Mesendoderm (in vitro differentiated cells): ENCODE measurements around the gene ARSB.
A peak's percentile ranks its signal among the peaks of the same experiment; 100 is the strongest.

Experiments
- DNase-seq: peaks from one replicate; pipeline ENCODE4 v3.0.0; 2013
- H2AK5ac ChIP-seq: 2 replicates; pipeline ENCODE4 v1.6.1; 2013; ENCODE audit warnings: low read length, inconsistent platforms
- H2BK120ac ChIP-seq: 2 replicates; pipeline ENCODE4 v1.6.1; 2013; ENCODE audit warnings: low read depth, mild to moderate bottlenecking, low read length, moderate library complexity, mixed read lengths
- H2BK15ac ChIP-seq: replicated peaks from 2 replicates; pipeline ENCODE4 v1.6.1; 2013; ENCODE audit warnings: low read depth, mild to moderate bottlenecking, moderate library complexity
- H2BK5ac ChIP-seq: 2 replicates; pipeline ENCODE4 v1.6.1; 2013; ENCODE audit warnings: low read length, inconsistent platforms
- H3K18ac ChIP-seq: 2 replicates; pipeline ENCODE4 v1.6.1; 2013; ENCODE audit warnings: mild to moderate bottlenecking, low read length, mixed read lengths
- H3K23ac ChIP-seq: one replicate; pipeline ENCODE4 v1.6.1; 2013; ENCODE audit warnings: low read length
- H3K27ac ChIP-seq: 2 replicates; pipeline ENCODE4 v1.5.1; 2013; ENCODE audit warnings: low read depth, mild to moderate bottlenecking, inconsistent platforms, low read length, moderate library complexity
- H3K27me3 ChIP-seq: 2 replicates; pipeline ENCODE4 v1.6.1; 2013; ENCODE audit warnings: low read length, control low read depth, mild to moderate bottlenecking, inconsistent platforms; ENCODE audit not compliant: insufficient read depth, poor library complexity
- H3K36me3 ChIP-seq: 2 replicates; pipeline ENCODE4 v1.6.1; 2013; ENCODE audit warnings: low read length, inconsistent platforms; ENCODE audit not compliant: control insufficient read depth, insufficient read depth
- H3K4ac ChIP-seq: one replicate; pipeline ENCODE4 v1.6.1; 2013; ENCODE audit warnings: low read depth, mild to moderate bottlenecking, low read length, moderate library complexity
- H3K4me1 ChIP-seq: 2 replicates; pipeline ENCODE4 v1.6.1; 2013; ENCODE audit warnings: low read depth, low read length, inconsistent platforms; ENCODE audit not compliant: control insufficient read depth
- H3K4me2 ChIP-seq: 2 replicates; pipeline ENCODE4 v1.6.1; 2013; ENCODE audit warnings: low read length
- H3K4me3 ChIP-seq: 2 replicates; pipeline ENCODE4 v1.5.1; 2013; ENCODE audit warnings: mild to moderate bottlenecking, low read length
- H3K56ac ChIP-seq: one replicate; pipeline ENCODE4 v1.6.1; 2013; ENCODE audit warnings: low read length
- H3K79me1 ChIP-seq: 2 replicates; pipeline ENCODE4 v1.6.1; 2013; ENCODE audit warnings: low read length, inconsistent platforms
- H3K79me2 ChIP-seq: 2 replicates; pipeline ENCODE4 v1.6.1; 2013; ENCODE audit warnings: mild to moderate bottlenecking, low read length; ENCODE audit not compliant: control insufficient read depth, insufficient read depth
- H3K9ac ChIP-seq: 2 replicates; pipeline ENCODE4 v1.6.1; 2013; ENCODE audit warnings: low read length, inconsistent platforms
- H4K5ac ChIP-seq: one replicate; pipeline ENCODE4 v1.6.1; 2013; ENCODE audit warnings: low read length
- H4K8ac ChIP-seq: one replicate; pipeline ENCODE4 v1.6.1; 2013; ENCODE audit warnings: low read depth, mild to moderate bottlenecking, control low read depth, low read length, moderate library complexity
- WGBS: extraction: QIAGEN DNeasy Blood & Tissue Kit; methylation state at CpG from one replicate; pipeline ENCODE4 v1.1.7; 2013; ENCODE audit warnings: low lambda C conversion rate, missing lambda C conversion rate; ENCODE audit not compliant: insufficient coverage; ENCODE audit errors: extremely low coverage; 5-methylcytosine and 5-hydroxymethylcytosine counted together

ARSB gene

DNA sequence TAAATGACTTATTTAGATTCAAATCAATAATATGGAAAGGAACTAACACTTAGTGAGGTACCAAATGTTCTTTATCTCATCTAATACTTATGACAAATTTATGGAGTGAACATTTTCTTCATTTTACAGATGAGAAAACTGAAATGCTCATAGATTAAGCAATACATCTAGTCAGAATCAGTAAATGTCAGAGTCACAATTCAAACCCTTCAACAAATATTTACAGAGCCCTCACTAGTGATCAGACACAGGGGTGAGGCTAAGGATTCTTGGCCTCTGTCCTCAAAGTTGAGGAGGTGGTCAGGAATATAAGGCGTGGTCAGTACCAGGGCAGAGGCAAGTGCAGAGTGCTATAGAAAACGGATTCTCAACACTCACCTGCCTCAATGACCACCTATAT, 29.5 kb upstream of the ARSB start:
- no CpG with 5 or more reads among the region's 2 CpGs for WGBS

GRCh38 chr5:79011869-79012268, 26.8 kb upstream of the ARSB start:
- H2AK5ac ChIP-seq, result no peak overlapping the region
- H3K23ac ChIP-seq, result no peak overlapping the region
- no peaks in the 10 kb centered on the region for H3K27me3 ChIP-seq
- no peaks in the 10 kb centered on the region for H3K79me2 ChIP-seq
- no peak overlapping the region for H3K18ac ChIP-seq
- no peaks in the 10 kb centered on the region for H3K4me1 ChIP-seq
- H3K4me3 ChIP-seq, result no peak overlapping the region
- H4K8ac ChIP-seq, result no peak overlapping the region
- no peak overlapping the region for H3K9ac ChIP-seq
- H3K4ac ChIP-seq, result no peak overlapping the region
- H2BK120ac ChIP-seq, result no peak overlapping the region
- H3K27ac ChIP-seq, result no peak overlapping the region
- H3K4me2 ChIP-seq, result no peak overlapping the region
- no peak overlapping the region for H2BK5ac ChIP-seq
- H4K5ac ChIP-seq, result no peak overlapping the region
- DNase-seq, result no peak
- H3K36me3 ChIP-seq, result no peaks in the 10 kb centered on the region
- H2BK15ac ChIP-seq, result no peak overlapping the region
- H3K79me1 ChIP-seq, result no peaks in the 10 kb centered on the region
- no peak overlapping the region for H3K56ac ChIP-seq

More for the DNA sequence above, 29.5 kb upstream of the ARSB start:
- no peaks in the 10 kb centered on the region for H3K79me2 ChIP-seq
- H3K36me3 ChIP-seq, result no peaks in the 10 kb centered on the region
- H2BK120ac ChIP-seq, result no peak overlapping the region
- H3K79me1 ChIP-seq, result no peaks in the 10 kb centered on the region
- H3K4me3 ChIP-seq, result no peak overlapping the region
- no peak overlapping the region for H3K18ac ChIP-seq
- H3K27ac ChIP-seq, result no peak overlapping the region
- H2AK5ac ChIP-seq, result no peak overlapping the region
- no peak overlapping the region for H3K4ac ChIP-seq
- H3K4me1 ChIP-seq, result no peaks in the 10 kb centered on the region
- no peak overlapping the region for H2BK15ac ChIP-seq
- H3K9ac ChIP-seq, result no peak overlapping the region
- no peaks in the 10 kb centered on the region for H3K27me3 ChIP-seq
- H3K56ac ChIP-seq, result no peak overlapping the region
- H2BK5ac ChIP-seq, result no peak overlapping the region
- no peak for DNase-seq
- no peak overlapping the region for H4K5ac ChIP-seq
- H4K8ac ChIP-seq, result no peak overlapping the region
- H3K23ac ChIP-seq, result no peak overlapping the region
- H3K4me2 ChIP-seq, result no peak overlapping the region

- Histone ChIP-seq H3K4ac (no peak overlapping the region), H3K27ac (no peak overlapping the region), H3K4me3 (no peak overlapping the region), H3K4me2 (no peak overlapping the region), H3K23ac (no peak overlapping the region), H2BK120ac (no peak overlapping the region), H3K36me3 (no peaks in the 10 kb centered on the region), H3K4me1 (no peaks in the 10 kb centered on the region), H2BK15ac (no peak overlapping the region), H3K56ac (no peak overlapping the region), H2AK5ac (no peak overlapping the region), H3K18ac (no peak overlapping the region), H3K9ac (no peak overlapping the region), H3K79me1 (no peaks in the 10 kb centered on the region), H3K27me3 (no peaks in the 10 kb centered on the region), H2BK5ac (no peak overlapping the region), H4K8ac (no peak overlapping the region), H3K79me2 (no peaks in the 10 kb centered on the region), H4K5ac (no peak overlapping the region)
- peak; percentile 6 for DNase-seq
- WGBS, result no CpG with 5 or more reads among the region's 1 CpG
Observed at GRCh38 chr5:79011219-79011836, 26.2 kb upstream of the ARSB start.

GRCh38 chr5:79008362-79008761, 23.3 kb upstream of the ARSB start:
- no peaks in the 10 kb centered on the region for H3K27me3 ChIP-seq
- no peak overlapping the region for H2BK120ac ChIP-seq
- no peak overlapping the region for H3K4ac ChIP-seq
- no peak overlapping the region for H3K9ac ChIP-seq
- no peak overlapping the region for H3K18ac ChIP-seq
- no peak for DNase-seq
- no peak overlapping the region for H3K27ac ChIP-seq
- no peaks in the 10 kb centered on the region for H3K4me1 ChIP-seq
- H2BK5ac ChIP-seq, result no peak overlapping the region
- H3K4me2 ChIP-seq, result no peak overlapping the region
- no peak overlapping the region for H2AK5ac ChIP-seq
- no peak overlapping the region for H4K5ac ChIP-seq
- H3K4me3 ChIP-seq, result no peak overlapping the region
- H3K79me2 ChIP-seq, result no peaks in the 10 kb centered on the region
- H3K36me3 ChIP-seq, result no peaks in the 10 kb centered on the region
- no peak overlapping the region for H3K23ac ChIP-seq
- H3K79me1 ChIP-seq, result no peaks in the 10 kb centered on the region
- no peak overlapping the region for H2BK15ac ChIP-seq
- no peak overlapping the region for H3K56ac ChIP-seq
- no CpG with 5 or more reads among the region's 3 CpGs for WGBS
- no peak overlapping the region for H4K8ac ChIP-seq

DNA sequence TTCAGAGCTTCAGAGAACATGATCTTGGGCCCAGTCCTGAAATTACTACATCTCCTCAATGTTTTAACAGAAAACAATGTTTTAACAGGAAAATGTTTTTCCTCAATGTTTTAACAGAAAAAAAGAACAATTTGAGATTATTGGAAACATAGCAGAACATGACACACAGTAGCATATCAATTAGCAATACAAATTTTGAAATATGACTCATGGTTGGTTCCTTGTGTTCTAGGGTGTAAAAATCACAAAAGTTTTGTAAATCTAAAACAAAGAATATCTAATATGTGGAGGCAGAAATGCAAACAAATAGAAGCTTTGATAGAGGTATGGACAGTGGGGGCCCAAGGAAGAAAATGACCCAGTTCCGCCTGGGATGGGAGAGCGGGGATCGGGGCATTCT, 22.8 kb upstream of the ARSB start:
- no peak overlapping the region for H4K8ac ChIP-seq
- H3K79me1 ChIP-seq, result no peaks in the 10 kb centered on the region
- no peaks in the 10 kb centered on the region for H3K36me3 ChIP-seq
- no peak overlapping the region for H3K18ac ChIP-seq
- no peak overlapping the region for H3K27ac ChIP-seq
- H3K9ac ChIP-seq, result no peak overlapping the region
- H3K23ac ChIP-seq, result no peak overlapping the region
- no peak overlapping the region for H4K5ac ChIP-seq
- H3K56ac ChIP-seq, result no peak overlapping the region
- no peak overlapping the region for H2BK120ac ChIP-seq
- no peaks in the 10 kb centered on the region for H3K4me1 ChIP-seq
- no peak for DNase-seq
- no peak overlapping the region for H3K4ac ChIP-seq
- no peak overlapping the region for H2BK5ac ChIP-seq
- H3K27me3 ChIP-seq, result no peaks in the 10 kb centered on the region
- H3K79me2 ChIP-seq, result no peaks in the 10 kb centered on the region
- no peak overlapping the region for H3K4me2 ChIP-seq
- no peak overlapping the region for H3K4me3 ChIP-seq
- WGBS, result no CpG with 5 or more reads among the region's 3 CpGs
- no peak overlapping the region for H2BK15ac ChIP-seq
- no peak overlapping the region for H2AK5ac ChIP-seq

GRCh38 chr5:79005936-79006631, 21.0 kb upstream of the ARSB start:
- H2BK15ac ChIP-seq, result no peak overlapping the region
- H3K4ac ChIP-seq, result no peak overlapping the region
- no peaks in the 10 kb centered on the region for H3K4me1 ChIP-seq
- H3K36me3 ChIP-seq, result no peaks in the 10 kb centered on the region
- H2BK120ac ChIP-seq, result no peak overlapping the region
- H3K79me2 ChIP-seq, result no peaks in the 10 kb centered on the region
- no peak overlapping the region for H2AK5ac ChIP-seq
- no peak overlapping the region for H3K18ac ChIP-seq
- no peak overlapping the region for H4K5ac ChIP-seq
- H3K4me2 ChIP-seq, result no peak overlapping the region
- no peak for DNase-seq
- no peak overlapping the region for H3K27ac ChIP-seq
- H3K9ac ChIP-seq, result no peak overlapping the region
- H3K27me3 ChIP-seq, result no peaks in the 10 kb centered on the region
- H4K8ac ChIP-seq, result no peak overlapping the region
- no CpG with 5 or more reads among the region's 6 CpGs for WGBS
- no peak overlapping the region for H3K56ac ChIP-seq
- H2BK5ac ChIP-seq, result no peak overlapping the region
- no peaks in the 10 kb centered on the region for H3K79me1 ChIP-seq
- no peak overlapping the region for H3K4me3 ChIP-seq
- no peak overlapping the region for H3K23ac ChIP-seq
